Kidney (tissue), 14 donors: ENCODE results near the gene MEIG1. TPM values are rescaled to one million over a fixed set of nuclear protein-coding genes. Genes with fewer than 3 reads are reported as not detected.

ENCODE experiments used
- DNase-seq, 5 donors: peaks; one replicate each; pipeline ENCODE4 v3.0.0-alpha.2; 2013 to 2020
- FAIRE-seq: peaks from 2 replicates; lab custom pipeline; 2012; peaks lifted over from hg19 to GRCh38; lab: Jason Lieb, UNC
- H3K27ac ChIP-seq, 2 donors: one replicate each; pipeline ENCODE4 v1.7.0; 2013; ENCODE audit warnings: low read depth in 2 of 2, low read length in 2 of 2, inconsistent platforms in 1 of 2
- H3K27me3 ChIP-seq: one replicate; pipeline ENCODE4 v1.7.1; 2013; ENCODE audit warnings: low read length, inconsistent platforms; ENCODE audit not compliant: control insufficient read depth, insufficient read depth
- H3K36me3 ChIP-seq, 3 donors: one replicate each; pipeline versions ENCODE4 v1.7.0 to v1.7.1; 2013; ENCODE audit warnings: low read length in 3 of 3, control low read depth in 1 of 3, inconsistent platforms in 1 of 3; ENCODE audit not compliant: insufficient read depth in 3 of 3, control insufficient read depth in 2 of 3
- H3K4me1 ChIP-seq, 3 donors: one replicate each; pipeline versions ENCODE4 v1.7.0 to v1.7.1; 2013; ENCODE audit warnings: low read length in 3 of 3, inconsistent platforms in 1 of 3, low read depth in 1 of 3; ENCODE audit not compliant: control insufficient read depth in 2 of 3, insufficient read depth in 2 of 3
- H3K4me3 ChIP-seq, 3 donors: one replicate each; pipeline versions ENCODE4 v1.7.0 to v1.8.1; 2013; ENCODE audit warnings: low read length in 3 of 3, control low read depth in 1 of 3, inconsistent platforms in 1 of 3
- H3K9ac ChIP-seq, 3 donors: one replicate each; pipeline versions ENCODE4 v1.7.0 to v1.7.1; 2013; ENCODE audit warnings: low read length in 3 of 3, control low read depth in 1 of 3, inconsistent platforms in 1 of 3
- H3K9me3 ChIP-seq, 3 donors: one replicate each; pipeline versions ENCODE4 v1.7.0 to v1.7.1; 2013; ENCODE audit warnings: low read length in 3 of 3, control low read depth in 1 of 3, inconsistent platforms in 1 of 3; ENCODE audit not compliant: control insufficient read depth in 2 of 3, insufficient read depth in 1 of 3
- CTCF ChIP-seq: IDR thresholded peaks from 3 replicates; pipeline ENCODE4 v1.5.1; 2012; ENCODE audit warnings: mild to moderate bottlenecking, moderate library complexity, borderline replicate concordance; ENCODE audit not compliant: insufficient read depth; ENCODE audit errors: extremely low read depth
- intact Hi-C: fragments of 100-400 bp; cut with DNase I; formaldehyde crosslinking; loops from one replicate; pipeline ENCODE4 v1.11.1; 2022
- polyA plus RNA-seq: library from polyadenylated mRNA; stranded (reverse); fragments of 350-450 nt; fragmentation: Illumina TruSeq; extraction: RNeasy Lipid Tissue Mini Kit (QIAGEN cat#74804); gene quantifications from one replicate; pipeline ENCODE4 v1.2.3, GENCODE V29; 2014; ENCODE audit warnings: low read depth, low replicate concordance; ENCODE audit not compliant: insufficient read depth
- total RNA-seq: library from RNA; stranded (reverse); fragmentation: NEBNext Ultra II Directional; extraction: Animal tissue kit (Norgen Biotek cat#: 25700); gene quantifications from one replicate; pipeline ENCODE4 v1.2.1, GENCODE V29; 2021
- donor health status: control.
- donor health status: control.
- donor health status: control.
- donor health status: control.
- donor health status: control.
- donor health status: DM: yes; HTN: yes; CAD: no.
- donor health status: Normal renal cell carcinoma (clear cell type).

The MEIG1 gene
- total and polyA plus RNA-seq, 2 donors from 2014 or later, result 1.4 TPM; not detected in 1

- DNase-seq (no peak), FAIRE-seq (no peak)
- no peak overlapping the region for H3K9ac ChIP-seq
- H3K4me3 ChIP-seq, result no peak overlapping the region
- H3K27ac ChIP-seq, result no peak overlapping the region
- peaks cover 2 to 18% (median 7%) of the 10 kb centered on the region in 3 donors for H3K36me3 ChIP-seq
- TF ChIP-seq CTCF, result no peak
- no peaks in the 10 kb centered on the region for H3K4me1 ChIP-seq
- H3K27me3 ChIP-seq, result no peaks in the 10 kb centered on the region
- no peaks in the 10 kb centered on the region for H3K9me3 ChIP-seq
- intact Hi-C loops, result no loop called here
Observed at GRCh38 chr10:14945108-14945507, 14.1 kb upstream of the MEIG1 start.

GRCh38 chr10:14947268-14947667 lies 11.9 kb upstream of the MEIG1 start:
- Histone ChIP-seq H3K27ac (no peak overlapping the region), H3K4me3 (no peak overlapping the region), H3K4me1 (no peaks in the 10 kb centered on the region), H3K36me3 (peaks cover 2 to 18% (median 7%) of the 10 kb centered on the region in 3 donors), H3K27me3 (no peaks in the 10 kb centered on the region), H3K9ac (no peak overlapping the region), H3K9me3 (no peaks in the 10 kb centered on the region)
- TF ChIP-seq CTCF, result no peak
- intact Hi-C loops, result no loop called here
- DNase-seq (no peak), FAIRE-seq (no peak)

GRCh38 chr10:14949291-14949690 lies 9.9 kb upstream of the MEIG1 start:
- no peaks in the 10 kb centered on the region for H3K9me3 ChIP-seq
- peaks cover 0 to 7% (median 3%) of the 10 kb centered on the region in 3 donors for H3K4me1 ChIP-seq
- no peak for DNase-seq
- no peak overlapping the region for H3K4me3 ChIP-seq
- intact Hi-C loops, result no loop called here
- peaks cover 2 to 12% (median 5%) of the 10 kb centered on the region in 3 donors for H3K36me3 ChIP-seq
- no peak for FAIRE-seq
- TF ChIP-seq CTCF, result no peak
- no peak overlapping the region for H3K27ac ChIP-seq
- H3K9ac ChIP-seq, result no peak overlapping the region
- no peaks in the 10 kb centered on the region for H3K27me3 ChIP-seq
